ENCODE results near the gene METTL24.

METTL24 gene

GRCh38 chr6:110395221-110395620 lies 37.1 kb upstream of the METTL24 start:
- no peak for DNase-seq (ENCODE audit: low read depth)
- H3K4me3 ChIP-seq (ENCODE audit: low read length), result no peak overlapping the region
- no peak for TF ChIP-seq CTCF (conservative IDR thresholded peaks at IDR 0.05; ENCODE audit: low read depth, low read length)

GRCh38 chr6:110394409-110394808 lies 36.3 kb upstream of the METTL24 start:
- no peak overlapping the region for H3K4me3 ChIP-seq (ENCODE audit: low read length)
- DNase-seq (ENCODE audit: low read depth), result no peak
- no peak for TF ChIP-seq CTCF (conservative IDR thresholded peaks at IDR 0.05; ENCODE audit: low read depth, low read length)

- TF ChIP-seq CTCF (conservative IDR thresholded peaks at IDR 0.05; ENCODE audit: low read depth, low read length), result no peak
- DNase-seq (ENCODE audit: low read depth), result no peak
- H3K4me3 ChIP-seq (ENCODE audit: low read length), result no peak overlapping the region
Observed at GRCh38 chr6:110392727-110393126, 34.6 kb upstream of the METTL24 start.

GRCh38 chr6:110390404-110390803 lies 32.3 kb upstream of the METTL24 start:
- no peak for DNase-seq (ENCODE audit: low read depth)
- no peak overlapping the region for H3K4me3 ChIP-seq (ENCODE audit: low read length)
- no peak for TF ChIP-seq CTCF (conservative IDR thresholded peaks at IDR 0.05; ENCODE audit: low read depth, low read length)

- H3K4me3 ChIP-seq (ENCODE audit: low read length), result no peak overlapping the region
- DNase-seq (ENCODE audit: low read depth), result no peak
- TF ChIP-seq CTCF (conservative IDR thresholded peaks at IDR 0.05; ENCODE audit: low read depth, low read length), result no peak
Observed at GRCh38 chr6:110389689-110390382, 31.7 kb upstream of the METTL24 start.

- H3K4me3 ChIP-seq (ENCODE audit: low read length), result no peak overlapping the region
- TF ChIP-seq CTCF (conservative IDR thresholded peaks at IDR 0.05; ENCODE audit: low read depth, low read length), result no peak
- DNase-seq (ENCODE audit: low read depth), result no peak
Observed at GRCh38 chr6:110387986-110388385, 29.8 kb upstream of the METTL24 start.

GRCh38 chr6:110385458-110385863 lies 27.3 kb upstream of the METTL24 start:
- no peak overlapping the region for H3K4me3 ChIP-seq (ENCODE audit: low read length)
- DNase-seq (ENCODE audit: low read depth), result no peak
- TF ChIP-seq CTCF (conservative IDR thresholded peaks at IDR 0.05; ENCODE audit: low read depth, low read length), result no peak
